Measurements from ENCODE around the gene MORN4.

MORN4 gene

GRCh38 chr10:97632949-97633884 is at the start of gene MORN4 (continued):
- TF ChIP-seq INSM2 (tag by site-specific recombination; IDR thresholded peaks at IDR 0.05) (peak; percentile 22; the same call in 1 of the 2 replicates), SETDB1 (IDR thresholded peaks at IDR 0.05; ENCODE audit: insufficient read length, low read length) (no peak), ZNF398 (tag by site-specific recombination; IDR thresholded peaks at IDR 0.05) (no peak)

- POLR2A ChIA-PET = no interaction called here
These were observed 48.7 kb upstream of the MORN4 start for GRCh38 chr10:97682042-97682441.

More at GRCh38 chr10:97682042-97682441, 48.7 kb upstream of the MORN4 start:
- H3K27ac ChIP-seq (ENCODE audit: extremely low read depth, low read depth, low read length) = no peak overlapping the region
- TF ChIP-seq ZNF157 (tag by site-specific recombination; IDR thresholded peaks at IDR 0.05) = no peak
- TF ChIP-seq ZBTB7A (tag by site-specific recombination; IDR thresholded peaks at IDR 0.05; ENCODE audit: low read depth) = no peak
- no peak for TF ChIP-seq ZNF585B (tag by site-specific recombination; IDR thresholded peaks at IDR 0.05)
- TF ChIP-seq ZNF785 (tag by site-specific recombination; IDR thresholded peaks at IDR 0.05) = no peak
- TF ChIP-seq MEIS1 (CRISPR knock-in tag; IDR thresholded peaks at IDR 0.05; ENCODE audit: borderline replicate concordance) = no peak
- no peak for TF ChIP-seq ZIC2 (tag by site-specific recombination; IDR thresholded peaks at IDR 0.05)
- TF ChIP-seq ZFP69B (tag by site-specific recombination; IDR thresholded peaks at IDR 0.05) = no peak
- TF ChIP-seq BCL6B (tag by site-specific recombination; IDR thresholded peaks at IDR 0.05) = no peak
- TF ChIP-seq HOXD13 (CRISPR knock-in tag; IDR thresholded peaks at IDR 0.05; ENCODE audit: borderline replicate concordance) = no peak
- TF ChIP-seq ZFHX2 (tag by site-specific recombination; conservative IDR thresholded peaks at IDR 0.05) = no peak
- TF ChIP-seq ZBTB26 (tag by site-specific recombination; optimal IDR thresholded peaks at IDR 0.05) = no peak
- TF ChIP-seq ZNF302 (tag by site-specific recombination; IDR thresholded peaks at IDR 0.05; ENCODE audit: low read depth) = no peak
- TF ChIP-seq AEBP2 (tag by site-specific recombination; IDR thresholded peaks at IDR 0.05; ENCODE audit: borderline replicate concordance) = no peak
- no peak for TF ChIP-seq ZSCAN5A (tag by site-specific recombination; IDR thresholded peaks at IDR 0.05)
- TF ChIP-seq ZSCAN23 (tag by site-specific recombination; IDR thresholded peaks at IDR 0.05) = no peak
- H3K4me3 ChIP-seq (ENCODE audit: low read depth, low read length) = no peak overlapping the region
- H3K4me1 ChIP-seq (ENCODE audit: control insufficient read depth, insufficient read depth, low read length) = peaks cover 10% of the 10 kb centered on the region; the same call in 1 of the 2 replicates
- CTCF ChIA-PET = interaction anchor here (0.6 to 3.1 kb wide), 6 partner anchors 12 to 403 kb away, joined by 3 to 36 read pairs (median 4); no protein-coding TSS in a partner anchor
- no peaks in the 10 kb centered on the region for H3K9me3 ChIP-seq (ENCODE audit: control insufficient read depth, insufficient read depth, low read depth, low read length)
- H3K36me3 ChIP-seq (ENCODE audit: control insufficient read depth in 2 of 2, insufficient read depth in 1 of 2, low read length in 2 of 2) = peaks cover 0 to 26% of the 10 kb centered on the region in 2 experiments; a peak in 1 of 3 replicates
